K562 (cell line): ENCODE results near the gene NPAS3. TPM values are rescaled to one million over a fixed set of nuclear protein-coding genes. Genes with fewer than 3 reads are reported as not detected.

ENCODE experiments used
- ATAC-seq: fragments of 200-7000 bp; cut with Tn5 transposase; 3 replicates; pipeline ENCODE4 v1.9.1; 2020; ENCODE audit warnings: moderate library complexity
- BruUV-seq: library from RNA; stranded (reverse); fragments of 400-500 nt; replicated peaks from 2 replicates; lab custom pipeline; 2021; lab: Mats Ljungman, UMichigan
- CTCF ChIA-PET: fragments of 300-600 bp; formaldehyde crosslinking; extraction: SDS; loops from one replicate; lab custom pipeline; 2021; ENCODE audit warnings: low intra/inter-chr PET ratio; lab: Yijun Ruan, JAX
- POLR2A ChIA-PET: fragments of 300-600, 350-650 bp; sonication (Branson Sonifier 250); formaldehyde crosslinking; extraction: SDS; loops from one replicate; lab custom pipeline; 2021; ENCODE audit warnings: antibody characterized with exemption, inconsistent platforms; lab: Yijun Ruan, JAX
- DNase-seq, 4 experiments: peaks; one replicate each; pipeline versions ENCODE4 v3.0.0 to v3.0.0-alpha.2; 2011 to 2018; ENCODE audit warnings: low spot score in 3 of 4, mixed read lengths in 3 of 4; ENCODE audit errors: extremely low read depth in 1 of 4
- FAIRE-seq: peaks from 2 replicates; lab custom pipeline; 2011; peaks lifted over from hg19 to GRCh38; lab: Jason Lieb, UNC
- H2AFZ ChIP-seq: 2 replicates; pipeline ENCODE4 v1.6.0; 2011; ENCODE audit warnings: low read depth, low read length, control low read depth, inconsistent platforms
- H3K27ac ChIP-seq: fragments of 200-600 bp; 3 replicates; pipeline ENCODE4 v1.8.0; 2011; ENCODE audit warnings: low read depth, mild to moderate bottlenecking, control low read depth, inconsistent platforms, low read length, moderate library complexity, mixed read lengths; ENCODE audit errors: extremely low read depth
- H3K27me3 ChIP-seq, 2 experiments: fragments of 300-600 bp in 1 of 2; 2 replicates in 1 of 2; 3 replicates in 1 of 2; pipeline versions ENCODE4 v1.6.0 to v1.8.0; 2011; ENCODE audit warnings: inconsistent platforms in 2 of 2, low read length in 2 of 2, mild to moderate bottlenecking in 1 of 2, mixed read lengths in 1 of 2, moderate library complexity in 1 of 2; ENCODE audit not compliant: control insufficient read depth in 2 of 2, insufficient read depth in 2 of 2
- H3K36me3 ChIP-seq: fragments of 300-600 bp; 3 replicates; pipeline ENCODE4 v1.8.0; 2011; ENCODE audit warnings: mild to moderate bottlenecking, low read length, inconsistent platforms; ENCODE audit not compliant: control insufficient read depth, insufficient read depth
- H3K4me1 ChIP-seq, 2 experiments: fragments of 200-600 bp in 1 of 2; replicated peaks in 1 of 2; 2 replicates in 1 of 2; 3 replicates in 1 of 2; pipeline versions ENCODE4 v1.5.1 to v1.8.0; 2011; ENCODE audit warnings: inconsistent platforms in 2 of 2, low read length in 2 of 2, mild to moderate bottlenecking in 1 of 2, mixed read lengths in 1 of 2, moderate library complexity in 1 of 2; ENCODE audit not compliant: control insufficient read depth in 2 of 2, insufficient read depth in 2 of 2
- H3K4me2 ChIP-seq: 2 replicates; pipeline ENCODE4 v1.6.1; 2011; ENCODE audit warnings: low read length, control low read depth, inconsistent platforms, mixed read lengths; ENCODE audit not compliant: insufficient read depth
- H3K4me3 ChIP-seq: fragments of 200-600 bp; sonication (generic), shearing (Covaris generic); 2 replicates; pipeline ENCODE4 v1.5.1; 2016; ENCODE audit warnings: control low read depth, inconsistent platforms
- H3K79me2 ChIP-seq: fragments of 200-600 bp; 3 replicates; pipeline ENCODE4 v1.8.0; 2011; ENCODE audit warnings: low read length, inconsistent platforms; ENCODE audit not compliant: control insufficient read depth, insufficient read depth
- H3K9ac ChIP-seq, 2 experiments: 2 replicates each; pipeline versions ENCODE4 v1.6.0 to v1.6.1; 2011; ENCODE audit warnings: low read depth in 2 of 2, low read length in 2 of 2, control low read depth in 1 of 2, inconsistent platforms in 1 of 2, mild to moderate bottlenecking in 1 of 2, mixed read lengths in 1 of 2; ENCODE audit not compliant: insufficient read depth in 1 of 2
- H3K9me1 ChIP-seq: one replicate; pipeline ENCODE4 v1.6.0; 2011; ENCODE audit warnings: inconsistent platforms, mild to moderate bottlenecking, low read length, moderate library complexity; ENCODE audit not compliant: control insufficient read depth, insufficient read depth
- H3K9me3 ChIP-seq: replicated peaks from 2 replicates; pipeline ENCODE4 v1.5.1; 2011; ENCODE audit warnings: low read depth, low read length, inconsistent platforms; ENCODE audit not compliant: control insufficient read depth, insufficient read depth
- H4K20me1 ChIP-seq: replicated peaks from 2 replicates; pipeline ENCODE4 v1.6.1; 2011; ENCODE audit warnings: low read length, inconsistent platforms, mixed read lengths; ENCODE audit not compliant: control insufficient read depth, insufficient read depth
- CBX3 ChIP-seq, 2 experiments: IDR thresholded peaks; 1 replicate in 1 of 2; 2 replicates in 1 of 2; pipeline ENCODE4 v1.6.1; 2012; ENCODE audit warnings: inconsistent platforms in 2 of 2, low read length in 2 of 2, borderline replicate concordance in 1 of 2, control low read depth in 1 of 2
- HDGF ChIP-seq: fragments of 450-650 bp; IDR thresholded peaks from 2 replicates; pipeline ENCODE4 v1.6.1; 2016
- NBN ChIP-seq: fragments of 450-650 bp; IDR thresholded peaks from 2 replicates; pipeline ENCODE4 v1.6.1; 2016; ENCODE audit warnings: low read depth, mild to moderate bottlenecking
- PCBP1 ChIP-seq: fragments of 200-400 bp; formaldehyde crosslinking; IDR thresholded peaks from 2 replicates; pipeline ENCODE4 v1.6.1; 2018; ENCODE audit warnings: mild to moderate bottlenecking, low read depth, low read length; ENCODE audit not compliant: poor library complexity, severe bottlenecking
- RHOXF2B ChIP-seq: fragments of 250-450 bp; sonication (Bioruptor Pico); conservative IDR thresholded peaks from 2 replicates; pipeline ENCODE4 v1.5.1; 2021
- ZNF311 ChIP-seq: fragments of 250-450 bp; sonication (Bioruptor Pico); IDR thresholded peaks from 2 replicates; pipeline ENCODE4 v1.4.0; 2020; ENCODE audit warnings: mild to moderate bottlenecking, moderate library complexity
- ZNF696 ChIP-seq: fragments of 250-450 bp; sonication (Bioruptor Pico); conservative IDR thresholded peaks from 2 replicates; pipeline ENCODE4 v1.4.0; 2020; ENCODE audit warnings: mild to moderate bottlenecking, moderate library complexity
- WGBS: fragments of 100-300 bp; shearing (Covaris generic); methylation state at CpG from one replicate; pipeline ENCODE4 v1.1.6; 2016; ENCODE audit warnings: low coverage, mixed read lengths; ENCODE audit not compliant: insufficient coverage; ENCODE audit errors: missing lambda C conversion rate; 5-methylcytosine and 5-hydroxymethylcytosine counted together
- in situ Hi-C: fragments of 300-500 bp; cut with MboI; formaldehyde crosslinking; loops from 4 replicates; pipeline ENCODE4 v1.15.0; 2018; ENCODE audit warnings: inconsistent platforms, mixed read lengths
- intact Hi-C: fragments of 100-400 bp; cut with micrococcal nuclease; formaldehyde crosslinking; loops from 2 replicates; pipeline ENCODE4 v1.14.2; 2022
- polyA plus RNA-seq, 8 experiments: library from polyadenylated mRNA; depleted of rRNA in 4 of 8; stranded (reverse) in 5 of 8; unstranded in 3 of 8; fragments of >200 nt; fragmentation: Nextera tagmentation in 2 of 8; fragmentation: Illumina TruSeq in 1 of 8; extraction: Ambion mirVana in 2 of 8; extraction: Trizol in 1 of 8; gene quantifications; 2 replicates each; pipeline versions ENCODE4 v1.2.1 to v1.2.3, GENCODE V29; 2011 to 2014; ENCODE audit warnings: inconsistent platforms in 1 of 8, missing spikeins in 1 of 8
- total RNA-seq, 7 experiments: library from RNA; depleted of rRNA in 6 of 7; stranded (reverse); fragments of >200 nt in 6 of 7; fragmentation: Illumina TruSeq in 2 of 7; extraction: Trizol in 2 of 7; gene quantifications; 2 replicates each; pipeline versions ENCODE4 v1.2.1 to v1.2.3, GENCODE V29; 2011 to 2021; ENCODE audit warnings: low replicate concordance in 1 of 7
- TF ChIP-seq, protein P1 (sequence below): fragments of 200-400 bp; formaldehyde crosslinking; IDR thresholded peaks from 2 replicates; pipeline ENCODE4 v1.6.1; 2017; ENCODE audit warnings: mild to moderate bottlenecking, low read depth, low read length, moderate library complexity
- TF ChIP-seq, protein P2 (sequence below): sonication (generic); formaldehyde crosslinking; IDR thresholded peaks from 2 replicates; pipeline ENCODE4 v1.8.1; 2022; ENCODE audit warnings: missing genetic modification reagents
- TF ChIP-seq, protein P3 (sequence below), 3 experiments: fragments of 200-800 bp in 1 of 3; sonication (Bioruptor generic) in 1 of 3; sonication (generic) in 1 of 3; formaldehyde crosslinking in 1 of 3; IDR thresholded peaks; 2 replicates each; pipeline versions ENCODE4 v1.6.1 to v1.8.0; 2016 to 2022; ENCODE audit warnings: mild to moderate bottlenecking in 2 of 3, missing compliant biosample characterization in 2 of 3, missing genetic modification characterization in 2 of 3, missing genetic modification reagents in 1 of 3

NPAS3 gene
- total and polyA plus RNA-seq, 9 of the 15 experiments (the other 6 are each of a cell fraction or from before 2014, with no cell fraction given) = 0.04 TPM; not detected in 8

- TF ChIP-seq HDGF = no peak
Measured at GRCh38 chr14:33230021-33230420, 291.3 kb downstream of the NPAS3 start (continued).

DNA sequence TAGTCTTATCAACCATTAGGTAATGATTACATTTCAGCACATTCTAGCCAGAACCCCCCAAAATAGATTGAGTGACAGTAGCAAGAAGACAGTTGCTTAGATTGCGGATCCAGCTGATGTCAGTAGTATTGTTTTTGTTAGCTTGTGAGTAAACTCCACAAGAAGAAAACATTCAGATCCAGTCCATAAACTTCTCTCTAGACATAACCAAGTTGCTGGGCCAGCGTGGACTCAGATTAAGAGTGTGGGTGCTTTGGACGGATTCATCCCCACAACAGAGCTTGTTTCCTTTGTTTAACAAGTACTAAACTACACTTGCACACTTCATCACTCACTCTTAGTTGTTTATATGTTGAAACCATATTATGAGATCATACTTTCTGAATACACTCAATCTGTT lies 293.4 kb downstream of the NPAS3 start:
- Histone ChIP-seq H3K4me1 (no peaks in the 10 kb centered on the region), H2AFZ (no peak overlapping the region), H3K9me3 (no peaks in the 10 kb centered on the region), H3K36me3 (no peaks in the 10 kb centered on the region), H3K9ac (no peak overlapping the region), H3K27ac (no peak overlapping the region), H3K9me1 (no peaks in the 10 kb centered on the region), H3K79me2 (no peaks in the 10 kb centered on the region), H4K20me1 (no peaks in the 10 kb centered on the region), H3K27me3 (no peaks in the 10 kb centered on the region), H3K4me2 (no peak overlapping the region), H3K4me3 (no peak overlapping the region)
- BruUV-seq = no TSS peak
- CTCF ChIA-PET = no interaction called here
- no peak for ATAC-seq
- TF ChIP-seq ZNF311 (CRISPR knock-in tag) (no peak), PCBP1 (no peak), RHOXF2B (no peak), CBX3 (IDR thresholded peaks at IDR 0.05; ENCODE audit: borderline replicate concordance in 1 of 2, low read length in 2 of 2) (no peak), ZNF696 (CRISPR knock-in tag) (no peak), NBN (no peak)
- TF ChIP-seq, protein P1, sequence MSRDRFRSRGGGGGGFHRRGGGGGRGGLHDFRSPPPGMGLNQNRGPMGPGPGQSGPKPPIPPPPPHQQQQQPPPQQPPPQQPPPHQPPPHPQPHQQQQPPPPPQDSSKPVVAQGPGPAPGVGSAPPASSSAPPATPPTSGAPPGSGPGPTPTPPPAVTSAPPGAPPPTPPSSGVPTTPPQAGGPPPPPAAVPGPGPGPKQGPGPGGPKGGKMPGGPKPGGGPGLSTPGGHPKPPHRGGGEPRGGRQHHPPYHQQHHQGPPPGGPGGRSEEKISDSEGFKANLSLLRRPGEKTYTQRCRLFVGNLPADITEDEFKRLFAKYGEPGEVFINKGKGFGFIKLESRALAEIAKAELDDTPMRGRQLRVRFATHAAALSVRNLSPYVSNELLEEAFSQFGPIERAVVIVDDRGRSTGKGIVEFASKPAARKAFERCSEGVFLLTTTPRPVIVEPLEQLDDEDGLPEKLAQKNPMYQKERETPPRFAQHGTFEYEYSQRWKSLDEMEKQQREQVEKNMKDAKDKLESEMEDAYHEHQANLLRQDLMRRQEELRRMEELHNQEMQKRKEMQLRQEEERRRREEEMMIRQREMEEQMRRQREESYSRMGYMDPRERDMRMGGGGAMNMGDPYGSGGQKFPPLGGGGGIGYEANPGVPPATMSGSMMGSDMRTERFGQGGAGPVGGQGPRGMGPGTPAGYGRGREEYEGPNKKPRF = no peak
- TF ChIP-seq, protein P2, sequence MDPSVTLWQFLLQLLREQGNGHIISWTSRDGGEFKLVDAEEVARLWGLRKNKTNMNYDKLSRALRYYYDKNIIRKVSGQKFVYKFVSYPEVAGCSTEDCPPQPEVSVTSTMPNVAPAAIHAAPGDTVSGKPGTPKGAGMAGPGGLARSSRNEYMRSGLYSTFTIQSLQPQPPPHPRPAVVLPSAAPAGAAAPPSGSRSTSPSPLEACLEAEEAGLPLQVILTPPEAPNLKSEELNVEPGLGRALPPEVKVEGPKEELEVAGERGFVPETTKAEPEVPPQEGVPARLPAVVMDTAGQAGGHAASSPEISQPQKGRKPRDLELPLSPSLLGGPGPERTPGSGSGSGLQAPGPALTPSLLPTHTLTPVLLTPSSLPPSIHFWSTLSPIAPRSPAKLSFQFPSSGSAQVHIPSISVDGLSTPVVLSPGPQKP = no peak
- TF ChIP-seq, protein P3, sequence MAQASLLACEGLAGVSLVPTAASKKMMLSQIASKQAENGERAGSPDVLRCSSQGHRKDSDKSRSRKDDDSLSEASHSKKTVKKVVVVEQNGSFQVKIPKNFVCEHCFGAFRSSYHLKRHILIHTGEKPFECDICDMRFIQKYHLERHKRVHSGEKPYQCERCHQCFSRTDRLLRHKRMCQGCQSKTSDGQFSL (CRISPR knock-in tag; IDR thresholded peaks at IDR 0.05) = no peak
- TF ChIP-seq, protein P3 (tag; IDR thresholded peaks at IDR 0.05) = no peak
- WGBS = 0% methylated on average over 3 of the region's 3 CpGs
- FAIRE-seq = no peak
- in situ Hi-C loops = no loop called here
- POLR2A ChIA-PET = no interaction called here
- DNase-seq = no peak
- intact Hi-C loops = no loop called here
